PFSK-1 (cell line): ENCODE measurements around the gene MLPH.

Experiments used
- POLR2AphosphoS5 ChIP-seq: IDR thresholded peaks from 2 replicates; pipeline ENCODE4 v1.6.1; 2012; ENCODE audit warnings: low read depth, mild to moderate bottlenecking, control low read depth, low read length, moderate library complexity
- TAF1 ChIP-seq: IDR thresholded peaks from 2 replicates; pipeline ENCODE4 v1.6.1; 2012; ENCODE audit warnings: low read length, control low read depth, borderline replicate concordance; ENCODE audit not compliant: insufficient read depth
- TF ChIP-seq, protein P1 (sequence below), 2 experiments: IDR thresholded peaks; 2 replicates each; pipeline versions ENCODE4 v1.6.1 to v1.8.0; 2011 to 2012; ENCODE audit warnings: low read depth in 2 of 2, low read length in 2 of 2, control low read depth in 1 of 2, inconsistent platforms in 1 of 2, mild to moderate bottlenecking in 1 of 2, moderate library complexity in 1 of 2; ENCODE audit not compliant: insufficient read depth in 1 of 2

DNA sequence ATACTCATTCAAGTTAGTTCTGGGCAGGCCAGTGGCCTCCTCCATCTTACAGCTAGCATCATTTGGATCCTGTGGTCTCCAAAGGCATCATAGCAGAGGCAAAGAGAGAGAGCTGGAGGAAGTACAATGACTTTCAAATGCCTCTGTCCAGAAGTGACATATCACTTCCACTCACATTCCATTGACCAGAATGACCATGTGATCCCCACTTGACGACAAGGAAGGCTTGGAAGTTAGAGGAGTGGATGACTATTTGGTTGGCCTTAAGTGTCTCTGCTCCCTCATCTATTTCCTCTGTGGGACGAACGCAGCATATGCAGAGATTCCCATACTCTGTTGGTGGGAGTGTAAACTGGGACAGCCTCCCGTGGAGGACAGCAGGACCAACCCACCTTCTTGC lies 27.8 kb upstream of the MLPH start:
- TF ChIP-seq TAF1 (no peak), POLR2AphosphoS5 (no peak)
- TF ChIP-seq, protein P1, sequence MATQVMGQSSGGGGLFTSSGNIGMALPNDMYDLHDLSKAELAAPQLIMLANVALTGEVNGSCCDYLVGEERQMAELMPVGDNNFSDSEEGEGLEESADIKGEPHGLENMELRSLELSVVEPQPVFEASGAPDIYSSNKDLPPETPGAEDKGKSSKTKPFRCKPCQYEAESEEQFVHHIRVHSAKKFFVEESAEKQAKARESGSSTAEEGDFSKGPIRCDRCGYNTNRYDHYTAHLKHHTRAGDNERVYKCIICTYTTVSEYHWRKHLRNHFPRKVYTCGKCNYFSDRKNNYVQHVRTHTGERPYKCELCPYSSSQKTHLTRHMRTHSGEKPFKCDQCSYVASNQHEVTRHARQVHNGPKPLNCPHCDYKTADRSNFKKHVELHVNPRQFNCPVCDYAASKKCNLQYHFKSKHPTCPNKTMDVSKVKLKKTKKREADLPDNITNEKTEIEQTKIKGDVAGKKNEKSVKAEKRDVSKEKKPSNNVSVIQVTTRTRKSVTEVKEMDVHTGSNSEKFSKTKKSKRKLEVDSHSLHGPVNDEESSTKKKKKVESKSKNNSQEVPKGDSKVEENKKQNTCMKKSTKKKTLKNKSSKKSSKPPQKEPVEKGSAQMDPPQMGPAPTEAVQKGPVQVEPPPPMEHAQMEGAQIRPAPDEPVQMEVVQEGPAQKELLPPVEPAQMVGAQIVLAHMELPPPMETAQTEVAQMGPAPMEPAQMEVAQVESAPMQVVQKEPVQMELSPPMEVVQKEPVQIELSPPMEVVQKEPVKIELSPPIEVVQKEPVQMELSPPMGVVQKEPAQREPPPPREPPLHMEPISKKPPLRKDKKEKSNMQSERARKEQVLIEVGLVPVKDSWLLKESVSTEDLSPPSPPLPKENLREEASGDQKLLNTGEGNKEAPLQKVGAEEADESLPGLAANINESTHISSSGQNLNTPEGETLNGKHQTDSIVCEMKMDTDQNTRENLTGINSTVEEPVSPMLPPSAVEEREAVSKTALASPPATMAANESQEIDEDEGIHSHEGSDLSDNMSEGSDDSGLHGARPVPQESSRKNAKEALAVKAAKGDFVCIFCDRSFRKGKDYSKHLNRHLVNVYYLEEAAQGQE (IDR thresholded peaks at IDR 0.05; ENCODE audit: insufficient read depth in 1 of 2, low read depth in 2 of 2, low read length in 2 of 2), result no peak
